Measurements from ENCODE around the gene MRPS35. TPM values are rescaled to one million over a fixed set of nuclear protein-coding genes. Genes with fewer than 3 reads are reported as not detected.
A peak's percentile ranks its signal among the peaks of the same experiment; 100 is the strongest.
"Not testable (repeated sequence)": the region's sequence is repeated elsewhere in the genome, so short reads cannot be mapped to it uniquely, and the experiment has no call there.

Gene MRPS35
- total RNA-seq, 2 donors from 2014 or later, result 59.1 to 72.2 TPM

DNA sequence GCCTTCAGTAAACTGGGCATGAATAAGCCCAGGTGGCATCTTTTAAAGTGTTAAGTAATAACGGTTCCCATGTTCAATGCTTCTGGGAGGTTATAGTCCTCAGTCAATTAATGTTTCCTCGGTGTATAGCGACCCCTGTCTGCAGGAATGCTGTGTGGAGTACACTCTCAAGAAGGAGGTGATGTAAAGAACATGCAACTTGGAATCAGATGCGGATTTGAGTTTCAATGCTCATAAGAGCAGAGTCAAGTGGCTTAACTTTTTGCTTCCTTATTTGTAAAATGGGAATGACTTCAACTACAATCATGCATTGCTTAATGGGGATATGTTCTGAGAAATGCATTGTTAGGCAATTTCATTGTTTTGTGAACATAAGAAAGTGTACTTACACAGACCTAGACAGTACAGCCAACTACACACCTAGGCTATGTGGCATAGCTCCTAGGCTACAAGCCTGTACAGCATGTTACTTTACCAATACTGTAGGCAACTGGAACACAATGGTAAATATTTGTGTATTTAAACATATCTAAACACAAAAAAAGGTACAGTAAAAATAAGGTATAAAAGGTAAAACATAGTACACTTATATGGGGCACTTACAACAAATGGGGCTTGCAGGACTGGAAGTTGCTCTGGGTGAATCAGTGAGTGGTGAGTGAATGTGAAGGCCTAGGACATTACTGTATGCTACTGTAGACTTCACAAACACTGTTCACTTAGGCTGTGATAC, 6.7 kb upstream of the MRPS35 start:
- peak; percentile 91 for ATAC-seq
- intact Hi-C loops (cut with DNase I, micrococcal nuclease), result no loop called here
- DNase-seq, result peak; percentile 63 to 88

DNA sequence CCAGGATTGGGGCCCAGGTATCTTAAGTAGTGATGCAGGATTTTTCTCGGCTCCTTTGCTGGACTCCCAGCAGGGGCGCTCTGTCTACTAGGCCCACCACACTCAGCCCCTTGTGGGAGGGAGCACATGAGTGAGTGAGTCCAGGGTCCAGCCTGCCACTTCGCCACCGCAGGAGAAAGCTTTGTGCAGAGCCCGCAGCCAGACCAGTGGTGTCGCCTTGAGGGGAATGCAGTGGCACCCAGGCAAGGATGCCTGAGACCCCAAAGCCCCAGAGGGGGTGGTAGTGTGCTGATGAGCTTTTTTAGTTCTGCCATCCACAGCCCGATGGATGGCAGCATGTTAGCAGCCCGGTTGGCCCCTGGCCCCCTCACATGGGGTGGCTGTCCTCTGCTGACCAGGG, 5.4 kb upstream of the MRPS35 start:
- DNase-seq, result no peak
- ATAC-seq, result no peak
- intact Hi-C loops (cut with DNase I, micrococcal nuclease), result no loop called here

DNA sequence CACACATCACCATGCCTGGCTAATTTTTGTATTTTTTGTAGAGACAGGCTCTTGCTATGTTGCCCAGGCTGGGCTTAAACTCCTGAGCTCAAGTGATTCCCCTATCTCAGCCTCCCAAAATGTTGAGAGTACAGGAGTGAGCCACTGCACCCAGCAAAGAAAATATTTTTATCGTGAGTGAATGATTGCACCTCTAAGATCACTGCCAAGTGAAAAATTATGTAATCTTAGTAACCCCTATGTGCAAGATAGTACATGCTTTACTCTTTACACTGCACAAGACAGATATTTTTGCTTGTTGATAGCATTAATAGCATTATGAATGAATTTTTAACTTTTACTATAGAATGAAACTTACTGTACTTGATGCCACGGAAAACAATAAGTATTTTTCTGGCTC, 3.4 kb upstream of the MRPS35 start:
- intact Hi-C loops (cut with DNase I, micrococcal nuclease), result no loop called here
- DNase-seq (no peak), ATAC-seq (no peak)

DNA sequence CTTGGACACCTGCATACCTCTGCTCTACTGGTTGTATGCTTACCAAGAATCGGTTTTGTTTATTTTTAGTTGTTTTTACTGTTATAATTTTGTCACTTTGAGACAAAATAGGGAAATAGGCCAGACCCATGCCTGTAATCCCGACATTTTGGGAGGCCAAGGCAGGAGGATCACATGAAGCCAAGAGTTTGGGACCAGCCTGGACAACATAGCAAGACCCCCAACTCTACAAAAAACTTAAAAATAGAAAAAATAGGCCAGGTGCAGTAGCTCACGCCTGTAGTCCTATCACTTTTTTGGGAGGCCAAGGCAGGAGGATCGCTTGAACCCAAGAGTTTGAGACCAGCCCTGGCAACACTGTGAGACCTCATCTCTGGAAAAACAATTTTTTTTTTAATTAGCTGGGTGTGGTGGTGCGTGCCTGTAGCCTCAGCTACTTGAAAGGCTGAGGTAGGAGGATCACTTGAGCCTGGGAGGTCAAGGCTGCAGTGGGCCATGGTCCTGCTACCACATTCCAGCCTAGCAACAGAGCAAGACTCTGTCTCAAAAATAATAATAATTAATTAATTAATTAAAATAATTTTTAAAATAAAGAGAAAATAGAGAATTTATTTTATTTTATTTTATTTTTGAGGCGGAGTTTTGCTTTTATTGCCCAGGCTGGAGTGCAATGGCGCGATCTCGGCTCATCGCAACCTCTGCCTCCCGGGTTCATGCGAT, 1.3 kb upstream of the MRPS35 start:
- intact Hi-C loops (cut with DNase I, micrococcal nuclease), result no loop called here
- ATAC-seq, result no peak
- no peak for DNase-seq

DNA sequence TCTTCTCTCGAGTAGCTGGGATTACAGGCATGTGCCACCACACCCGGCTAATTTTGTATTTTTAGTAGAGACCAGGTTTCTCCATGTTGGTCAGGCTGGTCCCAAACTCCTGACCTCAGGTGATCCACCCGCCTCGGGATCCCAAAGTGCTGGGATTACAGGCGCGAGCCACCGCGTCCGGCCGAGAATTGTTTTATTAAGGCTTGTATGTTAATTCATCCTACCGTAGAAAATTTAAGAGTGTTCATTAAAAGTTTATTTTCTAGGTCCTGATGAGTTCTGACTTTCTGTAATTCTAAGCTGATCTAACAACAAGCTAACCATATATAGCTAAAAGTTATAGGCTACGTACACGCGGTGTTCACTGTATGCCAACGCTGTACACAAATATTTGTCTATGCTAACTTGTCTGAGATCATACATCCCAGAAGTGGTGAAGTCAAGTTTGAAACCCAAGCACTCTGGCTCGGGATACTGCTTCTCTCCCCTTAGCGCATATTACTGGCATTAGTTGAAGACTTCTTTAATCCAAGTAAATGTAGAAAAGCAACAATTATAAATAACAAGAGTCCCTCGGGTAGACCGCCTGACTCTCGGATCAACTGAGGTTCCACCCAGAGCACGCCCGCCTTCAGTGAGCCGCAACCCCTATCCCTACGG, 570 bp upstream of the MRPS35 start:
- intact Hi-C loops (cut with DNase I, micrococcal nuclease), result no loop called here
- DNase-seq (peak in 1 of 2 donors; percentile 39), ATAC-seq (peak; percentile 69)

DNA sequence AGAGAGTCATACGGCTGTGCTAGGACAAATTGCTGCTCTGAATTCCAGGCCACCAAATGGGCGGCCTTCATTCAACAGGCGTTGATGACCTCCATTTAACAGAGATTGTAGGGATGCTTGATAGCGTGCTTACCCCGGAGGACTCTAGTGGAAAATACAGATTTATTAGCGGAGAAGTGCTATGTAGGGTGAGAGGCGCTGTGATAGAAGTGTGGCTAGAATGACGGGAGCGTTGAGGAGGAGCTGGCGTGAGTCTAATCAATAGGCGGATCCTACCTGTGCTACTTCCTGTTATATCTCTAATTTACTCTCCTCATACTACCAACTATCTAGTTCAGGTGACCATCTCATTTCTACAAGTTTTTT, 668 bp downstream of the MRPS35 start:
- ATAC-seq (peak; percentile 65), DNase-seq (no peak)

DNA sequence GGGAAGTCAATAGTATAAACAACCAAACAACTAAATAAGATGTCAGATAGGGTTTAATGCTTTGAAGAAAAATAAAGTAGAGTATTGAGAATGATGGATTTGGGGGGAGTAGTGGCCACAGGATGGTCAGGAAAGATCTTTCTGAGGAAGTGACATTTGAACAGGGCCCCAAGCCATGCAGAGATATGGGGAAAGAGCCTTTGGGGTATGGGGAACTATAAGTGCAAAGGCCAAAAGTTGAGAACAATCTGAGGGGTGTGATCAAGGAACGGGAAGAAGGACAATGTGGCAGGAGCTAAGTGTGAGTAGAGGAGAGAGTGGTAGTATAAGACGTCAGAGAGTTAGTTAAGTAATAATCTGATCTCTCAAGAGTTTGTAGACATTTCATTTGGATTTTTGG, 1.3 kb downstream of the MRPS35 start:
- intact Hi-C loops (cut with DNase I, micrococcal nuclease), result no loop called here
- DNase-seq (no peak), ATAC-seq (no peak)

More for the DNA sequence above, 668 bp downstream of the MRPS35 start:
- intact Hi-C loops (cut with DNase I, micrococcal nuclease), result no loop called here

DNA sequence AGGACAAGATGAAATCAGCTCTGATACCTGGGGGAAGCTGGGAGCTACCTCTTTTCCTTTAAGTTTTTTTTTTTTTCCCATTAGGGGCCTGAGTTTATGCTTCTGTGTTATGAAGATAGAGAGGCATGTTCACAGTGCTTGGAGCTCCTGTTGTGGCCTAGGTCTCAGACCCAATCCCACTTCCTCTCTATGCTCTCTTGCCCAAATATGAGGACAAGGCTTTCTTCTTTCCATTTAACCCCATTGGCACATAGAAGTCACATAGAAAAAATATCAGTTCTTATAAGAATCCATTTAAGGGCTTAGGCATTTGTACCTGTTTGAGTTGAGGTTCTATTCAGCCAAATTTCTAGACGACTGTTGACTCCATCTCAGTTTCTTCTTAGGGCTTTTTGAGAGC, 12.6 kb downstream of the MRPS35 start:
- intact Hi-C loops (cut with DNase I, micrococcal nuclease), result no loop called here
- DNase-seq, result no peak
- ATAC-seq, result no peak

DNA sequence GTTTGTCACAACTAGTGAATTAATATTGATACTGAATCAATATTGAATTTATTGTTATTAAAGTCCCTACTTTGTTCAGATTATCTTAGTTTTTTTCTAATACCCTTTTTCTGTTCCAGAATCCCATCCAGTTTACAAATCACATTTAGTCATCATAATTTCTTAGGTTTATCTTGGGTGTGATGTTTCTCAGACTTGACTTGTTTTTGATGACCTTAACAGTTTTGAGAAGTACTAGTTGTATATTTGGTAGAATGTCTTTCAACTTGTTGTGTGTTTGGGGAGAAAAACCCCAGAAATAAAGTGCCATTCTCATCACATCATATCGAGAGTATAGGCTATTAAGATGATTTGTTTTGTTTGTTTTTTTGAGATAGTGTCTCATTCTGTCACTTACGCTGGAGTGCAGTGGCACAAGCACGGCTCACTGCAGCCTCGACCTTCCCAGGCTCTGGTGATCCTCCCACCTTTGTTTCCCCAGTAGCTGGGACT, 19.5 kb downstream of the MRPS35 start:
- no peak for ATAC-seq
- DNase-seq, result no peak
- intact Hi-C loops (cut with DNase I, micrococcal nuclease), result loop anchor here in 1 of 2 donors (5.0 kb wide), 2 partner anchors 92 to 212 kb away; no protein-coding TSS in a partner anchor

DNA sequence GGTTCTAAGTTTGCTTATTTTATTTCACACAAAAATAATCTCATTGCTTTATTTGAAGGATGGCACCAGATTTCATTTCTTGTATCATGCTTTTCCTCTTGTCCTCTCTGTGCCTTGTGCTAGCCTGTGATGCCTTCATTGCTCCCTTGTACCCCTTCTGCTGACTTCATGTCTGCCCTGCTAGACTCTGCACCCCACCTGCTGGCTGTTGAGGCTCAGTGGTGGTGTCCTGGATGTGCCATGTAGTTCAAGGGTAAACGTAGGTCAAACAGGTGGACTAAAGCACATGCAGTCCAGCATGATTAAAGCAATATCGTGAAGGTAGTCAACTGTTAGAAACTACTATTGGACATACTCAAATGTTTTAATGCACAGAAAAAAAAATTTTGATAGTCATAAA, 21.6 kb downstream of the MRPS35 start:
- ATAC-seq (peak; percentile 86), DNase-seq (peak in 1 of 2 donors; percentile 38)
- intact Hi-C loops (cut with DNase I, micrococcal nuclease), result loop anchor here in 1 of 2 donors (5.0 kb wide), 2 partner anchors 90 to 210 kb away; no protein-coding TSS in a partner anchor

DNA sequence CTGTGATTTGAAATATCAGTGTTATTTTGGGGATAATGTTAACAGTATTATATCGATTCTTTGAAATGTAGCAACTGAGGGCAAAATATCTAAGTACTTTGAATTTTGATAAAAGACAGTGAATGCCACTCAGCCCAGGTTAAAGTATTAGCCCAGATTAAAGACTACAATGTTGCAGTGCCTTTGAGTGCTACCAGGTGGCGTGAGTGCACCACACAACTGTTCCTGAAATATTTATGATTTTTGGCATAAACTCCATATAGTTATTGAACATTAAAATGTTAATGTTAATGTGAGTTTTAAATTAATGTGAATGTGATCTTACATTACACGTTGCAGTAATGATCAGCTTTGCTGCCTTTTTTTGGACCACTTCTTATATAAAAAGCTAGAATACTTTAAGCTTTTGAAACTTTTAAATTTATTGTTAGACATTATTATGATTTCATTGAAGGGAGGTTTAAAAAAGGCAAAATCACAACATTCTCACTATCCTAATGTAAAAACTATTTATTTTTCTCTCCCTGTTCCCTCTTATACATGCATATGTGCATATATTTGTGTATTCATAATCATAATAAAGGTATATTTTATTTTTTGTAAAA, 22.5 kb downstream of the MRPS35 start:
- intact Hi-C loops (cut with DNase I, micrococcal nuclease), result loop anchor here in 1 of 2 donors (5.0 kb wide), 2 partner anchors 89 to 209 kb away; no protein-coding TSS in a partner anchor
- ATAC-seq (peak; percentile 82), DNase-seq (peak in 1 of 2 donors; percentile 21)

DNA sequence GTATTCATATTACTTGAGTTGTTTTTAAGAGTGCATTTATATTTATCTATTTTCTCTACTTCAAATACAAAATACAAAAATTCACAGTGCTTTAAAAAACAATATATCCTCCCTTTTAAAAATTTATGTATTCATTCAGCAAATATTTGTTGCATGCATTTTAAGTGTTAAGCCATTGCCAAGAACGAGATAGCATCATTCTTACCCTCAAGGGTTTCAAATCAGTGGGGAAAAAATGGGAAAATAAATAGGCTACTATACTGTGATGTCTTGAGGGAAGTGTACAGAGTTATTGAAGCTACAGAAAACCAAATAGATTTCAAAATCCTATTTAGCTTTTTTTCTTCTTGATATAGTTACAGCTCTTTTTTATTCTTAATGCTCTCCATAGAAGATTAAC, 23.2 kb downstream of the MRPS35 start:
- ATAC-seq (no peak), DNase-seq (no peak)

DNA sequence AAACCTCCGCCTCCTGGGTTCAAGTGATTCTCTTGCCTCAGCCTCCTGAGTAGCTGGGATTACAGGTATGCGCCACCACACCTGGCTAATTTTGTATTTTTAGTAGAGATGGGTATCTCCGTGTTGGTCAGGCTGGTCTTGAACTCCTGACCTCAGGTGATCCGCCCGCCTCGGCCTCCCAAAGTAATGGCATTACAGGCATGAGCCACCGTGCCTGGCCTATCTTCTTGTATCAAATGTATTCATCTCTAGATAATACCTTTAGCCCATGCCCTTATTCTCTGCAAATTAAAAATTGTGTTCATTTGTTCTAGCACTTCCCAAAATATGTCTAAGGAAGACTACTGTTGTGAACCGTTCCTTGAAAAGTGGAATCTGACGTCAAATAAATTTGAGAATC, 23.7 kb downstream of the MRPS35 start:
- ATAC-seq, DNase-seq: not testable (repeated sequence)
- intact Hi-C loops (cut with DNase I, micrococcal nuclease), result loop anchor here in 1 of 2 donors (5.0 kb wide), 2 partner anchors 88 to 208 kb away; no protein-coding TSS in a partner anchor

More for the DNA sequence above, 23.2 kb downstream of the MRPS35 start:
- intact Hi-C loops (cut with DNase I, micrococcal nuclease), result loop anchor here in 1 of 2 donors (5.0 kb wide), 2 partner anchors 89 to 209 kb away; no protein-coding TSS in a partner anchor

DNA sequence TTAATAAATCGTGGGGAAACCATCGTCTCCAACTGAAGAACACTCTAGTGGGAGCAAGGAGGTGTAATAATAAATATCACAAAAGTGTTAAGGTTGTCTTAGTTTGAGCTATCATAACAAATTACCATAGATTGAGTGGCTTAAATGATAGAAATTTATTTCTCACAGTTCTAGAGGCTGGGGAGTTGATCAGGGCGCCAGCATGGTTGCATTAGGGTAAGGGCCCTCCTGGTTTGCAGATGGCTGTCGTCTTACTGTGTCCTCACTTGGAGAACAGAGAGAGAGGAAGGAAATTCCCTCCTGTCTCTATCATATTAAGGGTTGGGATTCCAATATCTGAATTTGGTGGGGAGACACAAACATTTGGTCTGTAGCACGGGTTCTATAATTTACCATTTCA, 33.0 kb downstream of the MRPS35 start:
- intact Hi-C loops (cut with DNase I, micrococcal nuclease), result no loop called here
- no peak for ATAC-seq
- DNase-seq, result no peak

DNA sequence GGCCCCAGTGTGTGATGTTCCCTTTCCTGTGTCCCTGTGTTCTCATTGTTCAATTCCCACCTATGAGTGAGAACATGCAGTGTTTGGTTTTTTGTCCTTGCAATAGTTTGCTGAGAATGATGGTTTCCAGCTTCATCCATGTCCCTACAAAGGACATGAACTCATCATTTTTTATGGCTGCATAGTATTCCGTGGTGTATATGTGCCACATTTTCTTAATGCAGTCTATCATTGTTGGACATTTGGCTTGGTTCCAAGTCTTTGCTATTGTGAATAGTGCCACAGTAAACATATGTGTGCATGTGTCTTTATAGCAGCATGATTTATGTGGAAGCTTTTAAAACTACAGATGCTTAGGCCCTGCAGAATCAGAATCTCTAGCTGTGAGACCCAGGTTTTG, 35.1 kb downstream of the MRPS35 start:
- ATAC-seq; DNase-seq; intact Hi-C loops (cut with DNase I, micrococcal nuclease): not testable (repeated sequence)

DNA sequence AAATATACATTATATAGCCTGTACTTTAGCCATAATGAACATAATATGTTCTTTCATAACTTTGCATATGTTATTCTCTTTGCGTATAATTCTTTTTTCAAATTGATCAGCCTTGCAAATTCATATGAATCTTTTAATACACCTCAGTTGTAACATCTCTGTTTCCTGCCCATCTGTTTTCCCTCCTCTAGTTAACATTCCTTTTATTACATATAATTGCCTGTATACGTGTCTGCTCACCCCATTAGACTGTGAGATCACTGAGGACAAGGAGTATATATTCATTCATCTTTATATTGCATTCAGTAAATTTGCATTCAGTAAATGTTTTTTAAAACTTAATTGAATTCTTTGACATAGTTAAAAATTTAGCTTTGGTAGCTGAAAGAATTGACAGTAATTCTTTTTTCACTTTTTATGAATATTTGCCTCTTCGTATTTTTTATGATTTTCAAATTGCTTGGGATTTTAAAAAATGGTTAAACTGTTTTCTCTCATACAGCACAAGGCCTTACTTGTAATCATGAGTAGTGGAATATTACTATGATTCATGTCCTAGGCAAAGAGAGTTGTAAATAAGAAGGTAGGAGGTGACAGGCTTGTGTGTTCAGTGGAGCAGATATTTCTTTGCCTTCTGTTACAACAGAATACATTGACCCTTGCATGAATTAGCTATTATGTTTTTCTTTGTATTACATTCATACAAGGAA, 36.6 kb downstream of the MRPS35 start:
- peak; percentile 67 for ATAC-seq
- intact Hi-C loops (cut with DNase I, micrococcal nuclease), result no loop called here

DNA sequence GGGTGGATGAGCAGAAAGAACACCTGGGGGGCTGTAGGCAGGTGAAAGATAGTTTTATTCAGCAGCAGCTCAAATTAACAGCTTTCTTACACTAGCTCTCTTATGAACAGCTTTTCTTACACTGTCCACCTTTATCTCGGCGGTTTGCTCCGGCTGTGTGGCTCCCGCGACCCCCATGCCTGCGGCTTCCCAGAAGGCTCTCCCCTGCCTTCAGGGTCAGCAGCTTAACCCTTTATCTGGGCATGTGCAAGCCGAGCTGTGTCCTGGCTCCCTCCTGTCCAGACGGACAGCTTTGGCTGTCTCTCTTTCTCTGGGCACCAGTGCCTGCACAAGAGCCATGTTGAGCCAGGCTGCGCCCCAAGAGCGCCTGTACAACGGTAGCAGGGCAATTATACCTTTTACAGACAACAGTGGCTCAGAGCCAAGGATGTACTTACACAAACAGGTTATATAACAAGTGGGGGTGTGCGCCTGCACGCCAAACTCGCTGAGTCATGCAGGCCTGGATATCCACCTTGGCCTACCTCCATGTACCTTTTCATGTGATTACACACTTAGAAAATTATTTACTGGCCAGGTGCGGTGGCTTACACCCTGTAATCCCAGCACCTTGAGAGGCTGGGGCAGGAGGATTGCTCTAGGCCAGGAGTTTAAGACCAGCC, 40.9 kb downstream of the MRPS35 start:
- ATAC-seq, result peak; percentile 83
- DNase-seq, result peak; percentile 69 to 88
- intact Hi-C loops (cut with DNase I, micrococcal nuclease), result no loop called here

More for the DNA sequence above, 36.6 kb downstream of the MRPS35 start:
- DNase-seq, result no peak

DNA sequence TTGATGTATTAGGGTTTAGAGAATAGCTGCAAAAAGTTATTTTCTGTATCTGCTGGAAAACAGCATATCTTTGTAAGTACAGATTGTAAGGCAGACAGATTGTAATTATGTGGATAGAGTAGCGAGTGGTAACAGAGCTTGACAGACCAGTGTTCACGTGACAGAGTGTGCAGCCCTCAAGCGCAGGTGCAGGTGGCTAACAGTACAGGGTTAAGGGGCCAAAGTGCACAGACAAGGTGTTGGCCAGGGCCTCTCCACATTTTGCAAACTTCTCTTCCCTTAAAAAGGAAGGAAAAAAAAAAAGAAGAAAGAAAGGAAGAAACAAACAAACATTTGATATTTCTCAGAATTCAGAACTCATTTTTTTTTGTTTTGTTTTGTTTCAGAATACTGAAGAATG, 44.2 kb downstream of the MRPS35 start:
- peak; percentile 46 to 73 for DNase-seq
- ATAC-seq, result peak; percentile 87
- intact Hi-C loops (cut with DNase I, micrococcal nuclease), result no loop called here

Measured in left colon (tissue), 2 donors.